NK-92 treated with Interleukin-12 subunit alpha and Interleukin-12 subunit beta, amount 100 ng/mL, for 24 hours (cell line): ENCODE data around the gene CDC20.

Experiments used
- DNase-seq: peaks from one replicate; lab custom pipeline; 2025; lab: John Stamatoyannopoulos, UW

CDC20 gene

DNA sequence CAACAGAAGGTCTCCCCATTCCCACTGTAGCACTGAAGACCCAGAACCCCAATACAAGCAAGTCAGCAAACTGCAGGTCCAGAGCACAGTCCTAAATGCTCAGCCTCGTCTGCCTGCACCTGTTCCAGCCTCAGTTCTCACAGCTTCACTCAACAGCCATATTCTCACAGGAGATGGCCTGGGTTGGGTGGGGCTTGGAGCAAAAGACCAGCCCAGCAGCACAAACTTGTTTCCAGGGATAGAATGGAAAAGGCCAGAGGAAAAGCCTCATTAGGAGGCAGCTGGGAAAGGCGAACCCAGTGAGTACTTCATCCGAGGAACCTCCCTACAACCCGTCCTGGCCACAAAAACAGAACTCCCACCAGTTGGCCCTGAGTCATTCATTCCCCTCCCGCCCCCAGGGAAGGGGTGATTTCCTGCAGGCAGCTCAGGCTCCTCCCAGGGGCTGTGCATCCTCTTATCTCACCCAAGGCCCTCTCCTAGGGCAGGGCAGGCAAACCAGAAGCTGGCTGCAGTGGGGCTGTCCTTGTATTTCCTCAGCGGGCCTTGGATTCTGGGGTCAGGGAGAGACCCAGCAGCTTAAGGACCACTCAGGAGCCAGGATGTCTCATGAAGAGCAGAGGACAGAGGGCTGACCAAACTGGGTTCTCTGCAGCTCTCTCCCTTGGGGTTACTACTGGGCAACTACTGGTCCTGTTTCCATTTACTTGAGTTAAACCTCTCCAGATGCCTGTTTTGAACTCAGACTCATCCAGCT, 28.6 kb upstream of the CDC20 start:
- DNase-seq, result no peak

DNA sequence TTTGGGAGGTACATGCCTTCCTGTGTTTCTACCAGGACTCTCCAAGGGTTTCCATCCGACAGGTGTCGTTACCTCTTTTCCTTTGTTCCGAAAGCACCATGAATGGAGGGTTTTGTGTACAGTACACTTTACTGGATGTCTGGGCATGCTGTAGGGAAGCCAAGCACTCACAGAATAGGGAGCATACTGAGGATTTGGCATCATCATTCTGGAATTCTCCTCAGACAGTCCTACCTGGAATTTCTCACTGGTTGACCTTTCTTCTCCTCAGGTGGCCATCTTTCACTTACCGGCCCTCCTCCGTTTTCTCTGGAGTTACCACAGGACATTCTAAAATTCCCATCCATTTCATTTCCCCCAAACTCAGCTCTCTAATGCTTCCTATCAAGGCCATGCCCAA, 27.1 kb upstream of the CDC20 start:
- no peak for DNase-seq

DNA sequence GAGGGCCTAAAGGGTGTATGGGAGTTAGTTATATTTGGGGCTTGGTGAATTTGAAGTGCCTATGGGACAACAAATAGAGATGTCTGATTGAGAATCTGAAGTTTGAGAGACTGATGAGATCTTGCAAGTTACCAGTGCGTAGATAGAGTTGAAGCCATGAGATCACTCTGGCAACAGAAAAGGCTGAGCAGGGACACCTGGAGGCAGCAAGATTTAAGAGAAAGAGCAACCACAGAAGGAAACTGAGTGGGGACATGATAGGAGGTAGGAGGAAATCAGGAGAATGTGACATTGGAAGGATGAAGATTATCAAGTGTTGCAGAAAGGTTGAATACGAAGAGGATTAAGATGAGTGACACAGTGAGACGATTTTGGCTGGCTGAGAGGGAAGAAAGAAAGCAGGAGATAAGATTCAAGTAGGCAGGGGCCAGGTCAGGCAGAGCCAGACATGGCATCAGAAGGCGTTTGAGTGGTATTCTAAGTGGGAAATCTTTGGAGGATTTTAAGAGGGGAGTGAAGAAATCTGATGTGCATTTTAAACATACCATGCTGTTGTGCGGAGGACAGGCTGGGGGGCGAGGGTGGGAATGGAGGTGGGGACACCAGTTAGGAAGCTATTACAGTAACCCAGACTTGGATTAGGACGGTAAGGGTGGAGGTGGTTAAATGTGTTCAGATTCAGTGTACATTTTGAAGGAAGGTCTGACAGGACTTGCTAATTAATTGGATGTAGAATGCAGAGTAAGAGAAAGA, 24.2 kb upstream of the CDC20 start:
- no peak for DNase-seq

DNA sequence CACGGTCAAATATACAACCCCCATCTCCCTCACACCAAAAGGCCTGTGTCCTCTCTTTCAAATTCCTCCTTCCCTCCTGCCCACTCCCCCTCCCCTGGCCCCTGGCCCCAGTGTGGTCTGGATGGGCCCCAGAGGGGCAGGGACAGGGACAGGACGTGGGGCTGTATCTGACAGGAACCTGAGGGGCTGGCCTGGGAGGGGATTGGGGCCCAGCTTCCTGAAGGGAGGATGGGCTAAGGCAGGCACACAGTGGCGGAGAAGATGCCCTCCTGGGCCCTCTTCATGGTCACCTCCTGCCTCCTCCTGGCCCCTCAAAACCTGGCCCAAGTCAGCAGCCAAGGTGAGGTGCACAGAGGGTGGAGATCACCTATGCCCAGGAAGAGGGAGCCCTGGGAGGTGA, 21.2 kb upstream of the CDC20 start, which contains the start of gene MPL:
Gene MPL (plus strand): TSS at position 231 of the 400 bp plus-strand sequence. CDS start 31 bp downstream, at position 262.
- DNase-seq, result no peak

DNA sequence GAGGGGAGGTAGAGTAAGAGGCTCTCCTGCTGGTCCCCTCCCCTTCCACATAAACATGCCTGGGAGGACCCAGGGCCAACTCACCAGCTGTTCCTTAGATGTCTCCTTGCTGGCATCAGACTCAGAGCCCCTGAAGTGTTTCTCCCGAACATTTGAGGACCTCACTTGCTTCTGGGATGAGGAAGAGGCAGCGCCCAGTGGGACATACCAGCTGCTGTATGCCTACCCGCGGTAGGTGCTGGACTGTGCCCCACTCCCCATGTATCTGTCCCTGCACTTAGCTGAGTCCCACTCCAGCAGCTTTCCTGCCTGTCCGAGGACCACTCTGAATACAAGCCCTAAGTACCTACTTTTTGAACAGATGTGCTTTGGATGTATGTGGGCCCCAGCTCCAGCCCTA, 20.8 kb upstream of the CDC20 start:
- no peak for DNase-seq

DNA sequence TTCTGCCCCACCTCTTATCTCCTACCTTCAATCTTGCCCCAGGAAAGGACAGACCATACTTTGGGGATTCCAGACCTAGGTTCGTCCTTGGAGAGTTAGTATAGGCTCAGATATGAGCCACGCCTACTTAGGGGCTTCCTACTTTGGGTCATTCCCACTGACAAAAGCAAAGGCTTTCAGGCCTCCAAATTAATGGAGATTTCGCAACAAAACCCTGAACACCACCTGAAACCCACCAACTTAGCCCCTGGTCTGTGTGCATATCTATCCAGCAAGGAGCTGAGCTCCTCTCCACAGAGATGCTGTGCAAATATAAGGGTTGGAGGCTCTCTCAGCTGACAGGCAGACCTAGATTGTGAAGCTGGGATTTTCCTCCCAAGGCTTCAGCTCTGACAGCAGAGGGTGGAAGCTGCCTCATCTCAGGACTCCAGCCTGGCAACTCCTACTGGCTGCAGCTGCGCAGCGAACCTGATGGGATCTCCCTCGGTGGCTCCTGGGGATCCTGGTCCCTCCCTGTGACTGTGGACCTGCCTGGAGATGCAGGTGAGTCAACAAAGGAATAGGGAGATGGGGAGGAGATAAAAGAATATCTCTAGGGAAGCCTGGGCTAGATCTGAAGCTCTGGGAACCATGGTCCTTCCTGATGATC, 19.1 kb upstream of the CDC20 start:
- DNase-seq, result no peak

DNA sequence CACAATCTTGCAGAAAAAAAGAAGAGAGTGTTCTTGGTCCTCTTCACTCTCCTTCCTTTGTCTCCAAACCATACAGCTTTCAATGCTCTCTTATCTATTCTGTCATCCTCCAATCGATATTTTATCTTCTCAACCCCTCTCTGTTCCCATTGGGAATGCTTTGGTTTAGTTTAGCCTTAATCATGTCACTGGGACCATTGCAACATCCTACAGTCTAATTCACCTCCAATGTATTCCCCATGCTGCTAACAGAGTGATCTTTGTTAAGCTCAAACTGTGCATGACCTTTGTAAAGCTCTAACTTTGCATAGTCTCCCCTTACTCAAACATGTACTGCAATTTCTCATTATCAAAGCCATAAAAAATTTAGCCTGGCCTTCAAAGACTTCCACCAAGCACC, 18.2 kb upstream of the CDC20 start:
- no peak for DNase-seq

DNA sequence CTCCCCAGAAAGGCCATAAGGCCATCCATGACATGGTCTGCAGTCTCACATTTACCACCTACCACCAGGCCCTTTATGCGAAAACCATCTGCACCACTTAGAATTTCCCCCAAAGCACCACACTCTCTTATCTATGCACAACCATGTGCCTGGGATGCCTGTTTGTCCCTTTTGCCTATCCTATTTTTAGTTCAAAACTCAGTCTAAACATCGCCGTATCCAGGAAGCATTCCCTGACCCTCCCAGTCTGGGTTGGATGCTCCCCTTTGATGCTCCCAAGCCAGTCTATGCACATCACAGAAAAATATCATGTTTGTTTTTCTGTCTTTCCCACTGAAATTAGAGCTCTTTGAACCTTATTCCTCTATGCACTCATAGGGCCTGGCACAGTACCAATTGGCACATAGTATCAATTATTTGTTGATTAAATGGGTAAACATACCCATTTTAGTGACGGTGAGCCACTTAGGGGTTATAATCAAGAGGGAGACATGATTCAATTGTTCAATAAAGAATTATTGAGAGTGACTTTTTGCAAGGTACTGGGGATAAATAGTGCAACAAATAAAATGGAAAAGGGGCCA, 14.4 kb upstream of the CDC20 start:
- DNase-seq, result no peak

DNA sequence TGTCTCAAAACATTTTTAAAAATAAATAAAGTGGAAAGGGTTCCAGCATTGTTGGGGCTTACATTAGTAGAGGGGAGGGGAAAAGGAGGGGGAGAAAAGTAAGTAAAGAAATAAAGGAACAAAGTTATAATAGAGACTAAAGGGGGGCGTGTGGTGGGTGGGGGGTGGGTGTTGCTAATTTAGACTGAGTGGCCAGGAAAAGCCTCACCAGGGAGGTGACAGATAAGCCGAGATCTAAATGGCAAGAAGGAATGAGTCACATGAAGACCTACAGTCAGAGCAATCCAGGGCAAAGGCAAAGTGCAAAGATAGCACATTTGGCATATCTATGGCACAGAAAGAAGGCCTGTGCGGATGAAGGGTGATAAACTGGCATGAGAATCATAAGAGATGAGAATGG, 13.7 kb upstream of the CDC20 start:
- DNase-seq, result no peak

DNA sequence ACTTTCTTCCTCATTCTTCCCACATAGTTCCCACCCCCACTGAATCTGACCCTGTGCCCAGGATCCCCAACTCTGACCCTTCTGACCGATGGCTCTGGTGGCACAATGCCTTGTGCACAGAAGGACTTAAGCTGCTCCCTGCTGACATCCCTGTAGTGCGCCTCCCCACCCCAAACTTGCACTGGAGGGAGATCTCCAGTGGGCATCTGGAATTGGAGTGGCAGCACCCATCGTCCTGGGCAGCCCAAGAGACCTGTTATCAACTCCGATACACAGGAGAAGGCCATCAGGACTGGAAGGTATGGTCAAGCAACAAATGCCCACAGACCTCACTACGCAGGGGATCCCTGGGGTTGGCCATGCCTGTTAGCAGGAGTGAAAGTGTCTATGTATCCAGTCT, 12.1 kb upstream of the CDC20 start:
- no peak for DNase-seq

DNA sequence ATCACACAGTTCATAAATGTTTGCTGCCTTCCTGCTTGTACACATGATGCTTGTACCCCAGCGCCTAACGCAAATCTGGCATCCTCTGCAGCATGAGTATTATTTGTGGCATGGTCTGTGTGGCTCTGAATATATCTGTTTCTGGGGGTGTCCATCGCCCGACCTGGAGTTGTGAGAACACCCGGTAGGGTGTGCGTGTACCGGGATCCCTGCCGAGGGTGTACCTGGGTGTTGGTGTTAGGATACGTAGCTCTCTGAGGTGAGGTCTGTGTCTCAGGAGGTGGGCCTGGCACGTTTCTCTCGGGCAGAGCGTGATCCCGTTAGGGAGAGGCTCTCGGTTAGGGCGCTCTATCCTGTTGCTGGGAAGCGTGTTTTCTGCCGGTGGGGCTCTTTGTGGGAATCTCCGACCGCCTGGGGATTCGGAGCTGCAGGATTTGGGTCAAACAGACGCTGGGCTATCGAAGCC, 10.4 kb upstream of the CDC20 start:
- DNase-seq, result no peak

DNA sequence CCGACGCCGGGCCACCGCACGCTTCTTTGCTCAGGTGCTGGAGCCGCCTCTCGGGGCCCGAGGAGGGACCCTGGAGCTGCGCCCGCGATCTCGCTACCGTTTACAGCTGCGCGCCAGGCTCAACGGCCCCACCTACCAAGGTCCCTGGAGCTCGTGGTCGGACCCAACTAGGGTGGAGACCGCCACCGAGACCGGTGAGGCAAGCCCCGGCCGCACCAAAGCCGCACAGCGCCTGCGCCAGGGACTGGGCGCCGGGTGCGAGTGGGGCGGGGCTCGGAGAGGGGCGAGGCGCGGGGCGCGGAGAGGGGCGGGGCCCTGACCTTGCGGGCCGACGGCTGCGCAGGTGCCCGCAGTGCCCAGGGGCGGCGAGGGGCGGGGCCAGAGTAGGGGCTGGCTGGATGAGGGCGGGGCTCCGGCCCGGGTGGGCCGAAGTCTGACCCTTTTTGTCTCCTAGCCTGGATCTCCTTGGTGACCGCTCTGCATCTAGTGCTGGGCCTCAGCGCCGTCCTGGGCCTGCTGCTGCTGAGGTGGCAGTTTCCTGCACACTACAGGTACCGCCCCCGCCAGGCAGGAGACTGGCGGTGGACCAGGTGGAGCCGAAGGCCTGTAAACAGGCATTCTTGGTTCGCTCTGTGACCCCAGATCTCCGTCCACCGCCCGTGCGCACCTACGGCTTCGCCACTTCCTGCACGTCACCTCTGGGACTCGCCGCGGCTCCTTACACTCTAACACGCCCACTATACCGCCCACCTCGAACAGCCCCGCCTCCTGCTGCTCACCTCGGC, 9.8 kb upstream of the CDC20 start:
- DNase-seq, result no peak

DNA sequence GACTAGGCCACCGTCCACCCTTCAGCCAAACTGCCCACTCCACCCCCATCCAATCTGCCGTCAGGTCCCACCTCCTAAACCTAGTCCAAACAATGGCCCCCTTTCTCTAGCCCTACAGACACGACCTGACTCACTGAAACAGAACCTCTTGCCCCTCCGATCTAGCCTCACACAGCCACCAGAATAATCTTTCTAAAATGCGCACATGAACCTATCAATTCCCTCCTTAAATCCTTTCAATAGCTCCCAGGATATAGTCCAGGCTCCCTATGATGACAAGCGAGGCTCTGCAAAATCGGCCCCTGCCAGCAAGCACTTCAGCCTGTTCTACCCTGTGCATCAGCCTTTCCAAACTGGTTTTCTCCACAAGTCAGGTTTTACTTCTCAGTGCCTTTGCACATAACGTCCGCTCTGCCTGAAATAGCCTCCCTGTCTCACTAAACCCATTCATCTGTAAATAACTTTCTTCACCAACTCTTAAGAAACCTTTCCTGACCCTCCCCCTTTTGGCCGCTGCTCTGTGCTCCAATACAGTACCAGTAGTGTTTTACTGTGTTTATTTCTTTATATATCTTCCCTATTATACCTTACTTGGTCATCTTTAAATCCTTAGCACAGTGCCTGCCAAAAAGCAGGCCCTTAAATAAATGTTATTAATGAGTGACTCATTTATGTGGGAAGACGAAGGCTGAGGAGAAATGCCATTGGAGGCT, 9.0 kb upstream of the CDC20 start:
- no peak for DNase-seq

DNA sequence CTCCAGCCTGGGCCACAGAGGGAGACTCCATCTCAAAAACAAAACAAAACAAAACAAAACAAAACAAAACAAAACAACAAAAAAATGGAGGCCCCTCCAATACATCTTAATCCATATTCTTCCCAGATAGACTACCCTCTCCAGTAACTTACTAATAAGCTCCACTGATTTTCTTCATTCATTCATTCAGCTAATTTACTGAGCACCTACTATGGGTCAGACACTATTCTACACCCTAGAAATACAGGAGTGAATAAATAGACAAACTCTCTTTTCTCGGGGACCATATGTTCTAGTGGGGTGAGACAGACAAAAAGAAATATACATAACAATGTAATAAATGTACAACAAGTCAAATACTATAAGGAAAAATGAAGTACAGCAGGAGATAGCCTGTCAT, 7.8 kb upstream of the CDC20 start:
- DNase-seq, result no peak

DNA sequence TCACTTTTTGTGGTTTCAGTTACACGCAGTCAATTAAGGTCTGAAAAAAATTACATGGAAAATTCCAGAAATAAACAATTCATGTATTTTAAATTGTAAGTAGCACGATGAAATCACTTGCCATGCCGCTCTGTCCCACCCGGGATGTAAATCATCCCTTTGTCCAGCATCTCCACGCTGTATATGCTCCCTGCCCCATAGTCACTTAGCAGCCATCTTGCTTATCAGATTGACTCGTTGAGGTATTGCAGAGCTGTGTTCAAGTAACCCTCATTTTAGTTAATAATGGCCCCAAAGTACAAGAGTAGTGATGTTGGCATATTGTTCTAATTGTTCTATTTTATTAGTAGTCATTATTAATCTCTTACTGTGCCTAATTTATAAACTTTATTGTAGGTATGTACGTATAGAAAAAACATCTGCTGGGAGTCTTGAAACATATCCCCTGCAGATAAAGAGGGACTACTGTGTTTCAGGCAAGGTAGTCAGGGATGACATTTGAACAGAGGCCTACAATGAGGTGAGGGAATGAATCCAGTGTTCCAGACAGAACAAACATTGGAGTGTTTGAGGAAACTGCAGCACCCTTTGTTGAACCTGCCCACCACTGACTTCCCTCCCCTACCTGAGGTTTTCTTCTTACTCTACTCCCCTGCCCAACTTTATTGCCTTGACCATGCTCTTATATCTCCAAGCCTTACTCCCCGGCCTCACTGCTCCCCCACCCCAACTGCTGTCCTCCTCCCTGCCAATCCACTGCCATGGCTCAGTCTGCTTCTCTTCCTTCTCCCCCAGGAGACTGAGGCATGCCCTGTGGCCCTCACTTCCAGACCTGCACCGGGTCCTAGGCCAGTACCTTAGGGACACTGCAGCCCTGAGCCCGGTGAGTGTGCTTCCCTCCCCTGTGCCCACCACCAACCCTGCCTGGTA, 7.1 kb upstream of the CDC20 start:
- no peak for DNase-seq

DNA sequence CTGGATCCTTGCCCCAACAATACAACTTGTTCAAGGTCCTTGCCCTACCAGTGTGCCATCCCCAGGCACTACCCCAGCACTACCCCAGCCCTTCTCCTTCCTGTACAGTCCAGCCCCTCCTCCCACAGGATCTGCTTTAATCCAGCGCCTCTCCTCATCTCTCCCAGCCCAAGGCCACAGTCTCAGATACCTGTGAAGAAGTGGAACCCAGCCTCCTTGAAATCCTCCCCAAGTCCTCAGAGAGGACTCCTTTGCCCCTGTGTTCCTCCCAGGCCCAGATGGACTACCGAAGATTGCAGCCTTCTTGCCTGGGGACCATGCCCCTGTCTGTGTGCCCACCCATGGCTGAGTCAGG, 6.5 kb upstream of the CDC20 start:
- DNase-seq, result no peak

DNA sequence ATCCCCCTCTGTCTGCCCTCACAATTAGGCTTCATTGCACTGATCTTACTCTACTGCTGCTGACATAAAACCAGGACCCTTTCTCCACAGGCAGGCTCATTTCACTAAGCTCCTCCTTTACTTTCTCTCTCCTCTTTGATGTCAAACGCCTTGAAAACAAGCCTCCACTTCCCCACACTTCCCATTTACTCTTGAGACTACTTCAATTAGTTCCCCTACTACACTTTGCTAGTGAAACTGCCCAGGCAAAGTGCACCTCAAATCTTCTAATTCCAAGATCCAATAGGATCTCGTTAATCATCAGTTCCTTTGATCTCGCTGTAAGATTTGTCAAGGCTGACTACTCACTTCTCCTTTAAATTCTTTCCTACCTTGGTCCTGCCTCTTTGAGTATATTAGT, 5.9 kb upstream of the CDC20 start:
- no peak for DNase-seq

DNA sequence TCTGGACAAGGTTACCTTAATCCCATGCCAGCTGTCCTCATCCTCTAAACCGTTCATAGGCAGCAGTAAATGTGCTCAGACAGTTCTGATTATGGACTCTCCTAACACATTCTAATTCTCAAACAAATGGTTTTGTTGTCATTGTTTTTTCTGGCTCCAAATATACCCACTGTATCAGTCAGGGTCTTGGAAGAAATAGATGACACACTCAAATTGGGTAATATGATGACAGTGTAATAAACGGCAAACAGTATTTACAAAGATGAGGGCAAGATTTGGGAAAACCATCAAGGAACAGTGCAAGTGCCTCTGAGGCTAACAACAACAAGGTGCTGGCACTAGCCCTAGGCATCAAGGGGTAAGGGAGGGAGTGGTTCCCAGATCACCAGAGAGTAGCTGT, 4.3 kb upstream of the CDC20 start:
- no peak for DNase-seq

DNA sequence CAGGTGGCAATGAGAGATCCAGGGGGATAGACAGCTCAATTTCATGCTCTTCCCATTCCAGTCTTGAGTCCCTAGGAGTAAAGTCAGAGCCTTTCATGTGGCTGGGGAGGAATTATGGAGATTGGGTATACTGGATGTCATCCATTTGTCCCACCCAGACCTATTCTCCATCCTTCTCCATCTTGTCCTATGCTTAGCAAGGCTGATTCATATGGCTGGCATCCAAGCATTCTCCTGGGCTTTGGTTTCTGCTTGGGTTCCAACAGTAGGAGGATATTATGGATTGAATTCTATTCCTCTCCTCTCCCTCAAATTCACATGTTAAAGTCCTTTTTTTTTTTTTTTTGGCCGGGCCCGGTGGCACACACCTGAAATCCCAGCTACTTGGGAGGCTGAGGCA, 3.8 kb upstream of the CDC20 start:
- DNase-seq, result no peak

DNA sequence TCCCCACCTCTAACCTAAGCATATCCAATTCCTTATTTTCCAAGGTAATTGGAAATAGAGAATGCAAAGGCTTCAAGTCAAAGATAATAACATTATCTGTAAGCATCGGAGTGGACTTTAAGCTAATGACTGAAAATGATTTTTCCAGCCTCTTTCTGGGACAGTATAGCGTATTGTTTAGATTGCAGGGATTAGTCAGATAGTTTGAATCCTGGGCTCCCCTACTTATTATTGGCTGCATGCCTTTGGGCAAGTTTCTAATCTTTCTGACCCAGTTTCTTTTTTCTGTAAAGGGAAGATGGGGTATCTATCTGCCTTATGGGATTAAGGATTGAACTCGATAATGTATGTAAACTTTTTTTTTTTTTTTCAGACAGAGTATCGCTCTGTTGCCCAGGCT, 1.5 kb upstream of the CDC20 start:
- DNase-seq, result no peak
